Ovary (tissue), 3 donors: ENCODE measurements around the gene PCDHGA5.

Source experiments
- POLR2A ChIP-seq: fragments of 450-650 bp; IDR thresholded peaks from one replicate; pipeline ENCODE4 v1.6.1; 2017; ENCODE audit warnings: antibody characterized with exemption, mild to moderate bottlenecking, moderate library complexity
- TF ChIP-seq, protein P1 (sequence below), 3 donors: fragments of 450-650 bp in 2 of 3; fragments of 200-600 bp in 1 of 3; IDR thresholded peaks; one replicate each; pipeline versions ENCODE4 v1.5.1 to v1.8.0; 2016 to 2022; ENCODE audit warnings: antibody characterized with exemption in 3 of 3, mild to moderate bottlenecking in 1 of 3
- donor health status: DM: no; HTN: no; CAD: no.

DNA sequence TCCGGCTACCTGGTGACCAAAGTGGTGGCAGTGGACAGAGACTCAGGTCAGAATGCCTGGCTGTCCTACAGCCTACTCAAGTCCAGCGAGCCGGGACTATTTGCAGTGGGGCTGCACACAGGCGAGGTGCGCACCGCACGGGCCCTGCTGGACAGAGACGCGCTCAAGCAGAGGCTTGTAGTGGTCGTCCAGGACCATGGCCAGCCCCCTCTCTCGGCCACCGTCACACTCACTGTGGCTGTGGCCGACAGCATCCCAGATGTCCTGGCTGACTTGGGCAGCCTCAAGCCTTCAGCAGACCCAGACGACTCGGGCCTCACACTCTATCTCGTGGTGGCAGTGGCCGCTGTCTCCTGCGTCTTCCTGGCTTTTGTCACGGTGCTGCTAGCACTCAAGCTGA is 7.0 kb upstream of the PCDHGA5 start:
- TF ChIP-seq, protein P1, sequence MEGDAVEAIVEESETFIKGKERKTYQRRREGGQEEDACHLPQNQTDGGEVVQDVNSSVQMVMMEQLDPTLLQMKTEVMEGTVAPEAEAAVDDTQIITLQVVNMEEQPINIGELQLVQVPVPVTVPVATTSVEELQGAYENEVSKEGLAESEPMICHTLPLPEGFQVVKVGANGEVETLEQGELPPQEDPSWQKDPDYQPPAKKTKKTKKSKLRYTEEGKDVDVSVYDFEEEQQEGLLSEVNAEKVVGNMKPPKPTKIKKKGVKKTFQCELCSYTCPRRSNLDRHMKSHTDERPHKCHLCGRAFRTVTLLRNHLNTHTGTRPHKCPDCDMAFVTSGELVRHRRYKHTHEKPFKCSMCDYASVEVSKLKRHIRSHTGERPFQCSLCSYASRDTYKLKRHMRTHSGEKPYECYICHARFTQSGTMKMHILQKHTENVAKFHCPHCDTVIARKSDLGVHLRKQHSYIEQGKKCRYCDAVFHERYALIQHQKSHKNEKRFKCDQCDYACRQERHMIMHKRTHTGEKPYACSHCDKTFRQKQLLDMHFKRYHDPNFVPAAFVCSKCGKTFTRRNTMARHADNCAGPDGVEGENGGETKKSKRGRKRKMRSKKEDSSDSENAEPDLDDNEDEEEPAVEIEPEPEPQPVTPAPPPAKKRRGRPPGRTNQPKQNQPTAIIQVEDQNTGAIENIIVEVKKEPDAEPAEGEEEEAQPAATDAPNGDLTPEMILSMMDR (IDR thresholded peaks at IDR 0.05) = no peak
- TF ChIP-seq POLR2A = no peak
